ENCODE measurements around the gene HOXA7. TPM values are rescaled to one million over a fixed set of nuclear protein-coding genes. Genes with fewer than 3 reads are reported as not detected.

HOXA7 gene
- total RNA-seq, 1 donor: 0.10 TPM

DNA sequence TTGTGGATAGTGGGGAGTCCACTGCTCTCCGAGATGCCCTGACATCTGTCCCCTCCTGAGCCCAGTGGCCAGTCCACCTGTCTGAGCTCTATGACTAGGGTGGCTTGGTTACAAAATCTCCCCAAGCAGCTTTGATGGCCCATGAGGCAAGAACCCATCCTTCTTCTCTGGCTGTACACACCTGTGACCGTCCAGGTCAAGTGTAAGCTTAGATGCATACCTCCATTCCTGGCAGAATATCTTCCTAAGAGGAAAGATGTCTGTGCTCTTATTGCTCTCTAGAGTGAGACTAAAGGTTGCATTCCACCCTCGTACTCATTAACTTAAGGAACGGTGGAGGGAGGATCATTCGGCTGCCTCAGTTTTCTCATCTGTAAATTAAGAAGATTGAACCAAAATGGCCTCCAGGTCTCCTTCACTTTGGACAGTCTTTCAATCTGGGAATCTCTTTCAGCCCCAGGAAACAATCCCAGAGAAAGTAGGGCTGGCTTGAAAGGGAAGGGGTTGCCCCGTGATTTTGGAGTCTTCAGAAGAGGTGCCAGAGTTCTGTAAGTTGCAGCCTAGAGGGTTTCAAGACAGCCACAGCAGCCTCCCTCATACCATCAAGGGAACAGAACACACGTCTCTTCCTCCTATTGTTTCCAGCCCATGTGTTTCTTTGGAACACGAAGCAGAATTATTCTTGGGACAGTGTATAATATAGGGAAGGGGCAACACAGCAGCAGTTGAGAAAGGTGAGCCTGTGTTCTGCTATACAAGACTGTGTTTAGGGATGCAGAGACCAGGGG, 31.4 kb downstream of the HOXA7 start:
- no peaks in the 10 kb centered on the region for H3K9me3 ChIP-seq (ENCODE audit: low read depth, low read length)
- H3K4me3 ChIP-seq (ENCODE audit: low read length): no peak overlapping the region
- peaks cover 7% of the 10 kb centered on the region for H3K27me3 ChIP-seq (ENCODE audit: insufficient read depth, low read length)

DNA sequence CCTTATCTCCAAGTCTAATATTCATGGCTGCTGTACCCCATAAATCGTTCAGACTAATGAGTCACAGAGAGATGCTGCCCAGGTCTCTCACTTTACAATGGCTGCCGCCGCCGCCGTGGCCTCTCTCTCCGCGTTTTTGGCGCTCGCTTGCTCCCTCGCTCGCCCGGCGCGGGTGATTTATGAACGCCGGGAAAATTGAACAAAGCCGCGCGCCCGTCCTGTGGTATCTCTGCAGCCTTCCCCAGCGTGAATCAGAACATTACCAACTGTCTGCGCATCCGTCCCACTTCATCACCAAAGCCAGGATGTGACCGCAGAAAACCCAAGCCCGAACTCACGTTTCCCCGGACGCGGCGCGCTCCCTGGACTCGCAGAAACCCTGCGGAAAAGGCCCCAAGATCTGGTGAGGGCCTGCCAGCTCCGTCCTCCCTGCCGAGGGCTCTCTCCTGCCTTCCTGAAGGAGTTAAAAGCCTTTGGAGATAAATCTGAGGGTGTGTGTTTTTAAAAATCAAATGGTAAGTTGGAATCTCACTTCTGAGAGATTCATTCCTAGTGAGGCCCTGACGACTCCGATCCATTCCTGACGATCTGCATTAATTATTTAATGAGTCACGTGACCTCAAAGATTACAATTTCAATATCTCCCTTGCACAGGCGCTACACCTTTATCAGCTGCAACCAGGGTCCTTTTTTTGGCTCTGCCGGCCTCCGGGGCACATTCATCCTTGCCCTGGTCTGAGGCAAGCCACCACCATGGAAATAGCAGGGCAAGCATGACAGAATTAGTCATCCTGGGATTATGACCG, 32.2 kb downstream of the HOXA7 start:
- Histone ChIP-seq H3K4me3 (ENCODE audit: low read length) (no peak overlapping the region), H3K27me3 (ENCODE audit: insufficient read depth, low read length) (peaks cover 7% of the 10 kb centered on the region), H3K4me1 (ENCODE audit: insufficient read depth, low read length) (no peaks in the 10 kb centered on the region), H3K9me3 (ENCODE audit: low read depth, low read length) (no peaks in the 10 kb centered on the region)

More for the DNA sequence above, 31.4 kb downstream of the HOXA7 start:
- no peaks in the 10 kb centered on the region for H3K4me1 ChIP-seq (ENCODE audit: insufficient read depth, low read length)

DNA sequence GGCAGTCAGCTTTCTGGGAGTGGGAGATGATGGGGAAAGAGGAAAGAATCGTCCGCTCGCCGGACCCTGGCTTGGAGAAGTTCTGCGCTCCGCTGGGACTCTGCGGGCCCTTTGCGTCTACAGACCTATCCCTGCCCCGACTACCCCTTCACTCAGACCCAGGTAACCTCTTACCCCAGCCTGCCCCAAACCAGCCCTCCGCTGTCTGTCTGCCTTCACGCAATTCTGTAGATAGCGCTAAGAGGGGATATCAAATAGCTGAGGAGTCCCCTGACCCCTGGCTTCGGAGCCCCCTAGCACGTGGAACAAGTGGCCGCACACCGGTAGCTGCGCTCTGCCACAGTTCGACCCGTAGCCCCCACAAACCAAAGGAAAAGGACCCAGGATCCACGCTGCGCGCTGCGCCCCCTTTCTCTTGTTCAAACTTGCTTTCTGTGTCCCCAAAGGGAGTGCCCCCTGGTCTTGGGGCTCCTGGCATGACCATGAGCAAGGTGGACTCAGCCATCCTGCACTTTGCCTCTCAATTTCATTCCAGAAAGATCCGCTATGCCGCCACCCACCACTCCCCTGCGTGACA, 32.9 kb downstream of the HOXA7 start:
- no peak overlapping the region for H3K4me3 ChIP-seq (ENCODE audit: low read length)
- no peaks in the 10 kb centered on the region for H3K4me1 ChIP-seq (ENCODE audit: insufficient read depth, low read length)
- peaks cover 7% of the 10 kb centered on the region for H3K27me3 ChIP-seq (ENCODE audit: insufficient read depth, low read length)
- no peaks in the 10 kb centered on the region for H3K9me3 ChIP-seq (ENCODE audit: low read depth, low read length)

DNA sequence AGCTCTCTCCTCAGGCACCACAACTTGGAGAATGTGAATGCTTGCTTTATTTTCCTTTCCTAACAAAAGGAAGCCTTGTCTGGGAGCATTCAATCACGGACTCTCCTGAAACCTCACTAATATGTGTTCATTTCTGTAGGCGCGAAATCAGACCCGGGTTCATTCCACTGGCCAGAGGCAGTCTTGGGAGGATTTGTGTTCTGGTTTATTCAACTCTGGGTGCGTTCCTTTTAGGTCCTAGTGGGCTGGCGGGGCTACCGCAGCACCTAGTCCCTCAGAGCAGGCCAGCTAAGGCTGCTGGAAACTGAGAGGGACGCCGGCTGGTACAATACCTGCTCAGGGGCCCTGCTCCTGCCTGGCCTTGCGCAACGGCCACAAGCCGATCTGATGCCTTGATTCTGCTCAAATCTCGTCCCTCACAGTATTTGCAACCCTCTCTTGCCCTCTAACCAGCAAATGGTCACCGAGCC, 33.4 kb downstream of the HOXA7 start:
- no peaks in the 10 kb centered on the region for H3K4me1 ChIP-seq (ENCODE audit: insufficient read depth, low read length)
- H3K4me3 ChIP-seq (ENCODE audit: low read length): no peak overlapping the region
- H3K27me3 ChIP-seq (ENCODE audit: insufficient read depth, low read length): peaks cover 7% of the 10 kb centered on the region
- H3K9me3 ChIP-seq (ENCODE audit: low read depth, low read length): no peaks in the 10 kb centered on the region

DNA sequence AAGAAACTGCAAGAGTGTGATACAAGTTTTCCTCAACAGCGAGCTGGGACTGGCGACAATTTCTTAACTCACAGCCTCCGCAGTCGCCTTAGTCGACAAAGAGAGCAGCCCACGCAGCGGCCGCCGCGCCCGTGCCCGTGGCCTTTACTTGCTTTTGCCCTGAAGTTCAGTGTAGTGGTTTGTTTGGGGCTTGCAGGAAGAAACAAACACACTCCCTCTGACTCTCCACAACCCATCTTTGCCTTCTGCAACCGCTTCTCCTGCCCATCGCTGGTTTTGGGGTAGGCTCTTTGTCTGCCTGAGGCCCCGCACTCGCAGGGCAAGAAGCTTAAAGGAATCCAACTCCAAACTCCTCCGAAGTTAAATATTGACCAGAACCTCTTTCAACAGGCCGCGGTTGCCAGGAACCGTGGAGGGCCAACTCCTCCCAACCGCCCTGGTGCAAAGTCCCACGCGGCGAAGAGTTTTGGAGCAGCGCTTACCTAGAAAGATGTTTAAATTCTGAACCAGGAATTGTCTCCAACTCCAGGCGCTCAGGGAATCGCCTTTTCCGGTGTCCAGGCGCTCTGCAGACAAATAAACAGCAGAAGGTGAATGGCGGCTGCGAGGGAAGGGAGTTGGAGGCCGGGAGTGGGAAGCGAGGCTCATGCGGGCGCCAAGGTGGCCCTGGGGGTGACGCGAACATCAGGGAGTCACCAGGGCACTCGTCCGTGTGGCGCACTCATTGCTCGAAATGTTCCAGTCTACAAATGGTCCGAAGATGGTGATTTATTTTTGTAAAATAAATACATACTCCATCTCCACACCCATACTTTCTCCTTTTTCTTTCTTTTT, 34.2 kb downstream of the HOXA7 start:
- no peak overlapping the region for H3K4me3 ChIP-seq (ENCODE audit: low read length)
- no peaks in the 10 kb centered on the region for H3K4me1 ChIP-seq (ENCODE audit: insufficient read depth, low read length)
- H3K27me3 ChIP-seq (ENCODE audit: insufficient read depth, low read length): peaks cover 3% of the 10 kb centered on the region
- H3K9me3 ChIP-seq (ENCODE audit: low read depth, low read length): no peaks in the 10 kb centered on the region

DNA sequence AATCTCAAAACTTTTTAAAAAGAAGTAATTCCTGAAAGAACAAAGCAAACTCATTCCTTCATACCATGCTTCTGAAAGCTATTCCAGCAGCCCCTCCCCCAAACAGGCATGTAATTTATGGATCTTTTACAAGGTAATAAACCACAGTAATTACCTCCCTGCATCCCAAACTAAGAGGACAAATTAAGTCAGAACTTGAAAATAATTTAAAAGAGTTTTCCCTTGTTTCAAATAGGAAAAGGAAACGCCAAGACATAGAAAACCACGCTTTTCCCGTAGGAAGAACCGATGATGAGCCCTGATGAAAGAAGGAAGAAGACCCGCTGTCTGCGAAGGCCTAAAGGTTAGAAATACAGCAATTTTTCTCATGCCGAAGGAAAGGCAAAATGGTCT, 34.8 kb downstream of the HOXA7 start:
- Histone ChIP-seq H3K4me3 (ENCODE audit: low read length) (no peak overlapping the region), H3K4me1 (ENCODE audit: insufficient read depth, low read length) (no peaks in the 10 kb centered on the region), H3K27me3 (ENCODE audit: insufficient read depth, low read length) (peaks cover 2% of the 10 kb centered on the region), H3K9me3 (ENCODE audit: low read depth, low read length) (no peaks in the 10 kb centered on the region)

DNA sequence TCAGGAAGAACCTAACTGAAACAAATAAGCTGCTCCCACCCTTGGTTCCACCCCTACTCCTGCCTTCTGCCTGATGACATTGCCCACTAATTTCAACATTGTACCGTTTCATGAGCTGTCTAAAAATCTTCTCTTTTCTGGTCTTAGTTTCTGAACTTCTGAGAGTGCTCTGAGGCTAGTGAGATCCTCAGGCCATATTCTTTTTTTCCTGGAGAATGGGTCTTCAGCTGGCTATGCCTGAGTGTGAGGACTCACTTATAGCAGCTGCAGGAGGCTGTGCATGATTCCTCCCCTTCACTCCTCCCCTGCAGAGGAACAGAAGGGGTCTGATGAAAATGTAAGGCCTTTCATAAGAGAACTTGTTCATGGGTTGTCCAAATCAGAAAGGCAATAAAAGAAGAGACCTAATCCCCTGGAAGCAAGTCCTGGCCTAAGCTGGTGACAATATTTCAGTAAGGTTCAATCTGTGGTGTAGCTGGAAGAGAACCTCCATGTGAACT, 37.0 kb downstream of the HOXA7 start:
- H3K9me3 ChIP-seq (ENCODE audit: low read depth, low read length): no peaks in the 10 kb centered on the region
- no peak overlapping the region for H3K4me3 ChIP-seq (ENCODE audit: low read length)
- no peaks in the 10 kb centered on the region for H3K4me1 ChIP-seq (ENCODE audit: insufficient read depth, low read length)
- no peaks in the 10 kb centered on the region for H3K27me3 ChIP-seq (ENCODE audit: insufficient read depth, low read length)

DNA sequence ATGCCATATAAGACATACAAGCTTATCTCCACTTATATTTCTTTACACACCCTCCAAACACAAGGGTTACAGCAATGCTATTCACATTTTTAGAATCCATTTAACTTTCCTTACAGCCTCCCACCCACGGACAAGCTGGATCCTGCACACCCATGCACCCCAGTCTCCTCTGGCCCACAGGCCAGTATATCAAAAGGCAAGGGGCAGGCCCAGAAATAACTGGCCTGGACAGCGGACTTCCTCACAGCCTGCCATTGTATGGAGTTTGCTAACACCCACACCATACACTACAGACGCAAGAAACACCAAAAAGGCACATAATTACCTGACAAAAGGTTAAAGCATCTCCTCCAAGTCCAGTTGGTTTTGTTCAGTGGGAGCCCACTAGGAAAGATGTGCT, 37.9 kb downstream of the HOXA7 start:
- Histone ChIP-seq H3K4me3 (ENCODE audit: low read length) (no peak overlapping the region), H3K27me3 (ENCODE audit: insufficient read depth, low read length) (no peaks in the 10 kb centered on the region), H3K9me3 (ENCODE audit: low read depth, low read length) (no peaks in the 10 kb centered on the region), H3K4me1 (ENCODE audit: insufficient read depth, low read length) (no peaks in the 10 kb centered on the region)

DNA sequence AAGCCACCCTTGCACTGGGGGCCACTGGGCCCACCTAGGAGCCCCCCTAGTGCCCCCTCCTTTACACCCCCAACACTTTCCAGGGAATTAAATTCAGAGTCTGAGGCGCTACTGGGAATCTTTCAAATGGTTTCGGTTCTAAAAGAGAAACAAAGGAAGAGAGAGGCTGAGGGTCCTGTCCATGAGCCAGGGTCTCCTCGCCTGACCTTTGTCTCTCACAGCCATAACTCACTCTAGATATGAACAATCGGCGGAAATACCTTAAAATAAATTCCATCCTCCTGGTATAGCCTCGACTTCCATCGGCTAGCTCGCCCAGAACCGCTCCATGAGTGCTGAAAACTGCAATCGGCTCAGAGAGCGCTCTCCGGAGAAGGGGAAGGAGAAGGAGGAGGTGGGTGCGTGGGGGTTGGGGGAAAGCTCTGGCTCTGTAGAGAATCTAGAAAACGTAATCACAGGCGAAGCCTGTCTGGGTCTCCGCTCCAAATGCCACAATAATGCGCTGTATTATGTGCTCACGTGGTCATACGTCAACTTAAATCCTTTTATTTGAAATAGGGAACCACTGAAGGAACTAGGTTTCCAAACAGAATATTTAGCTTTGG, 38.5 kb downstream of the HOXA7 start:
- Histone ChIP-seq H3K4me1 (ENCODE audit: insufficient read depth, low read length) (no peaks in the 10 kb centered on the region), H3K27me3 (ENCODE audit: insufficient read depth, low read length) (no peaks in the 10 kb centered on the region), H3K4me3 (ENCODE audit: low read length) (no peak overlapping the region), H3K9me3 (ENCODE audit: low read depth, low read length) (no peaks in the 10 kb centered on the region)

DNA sequence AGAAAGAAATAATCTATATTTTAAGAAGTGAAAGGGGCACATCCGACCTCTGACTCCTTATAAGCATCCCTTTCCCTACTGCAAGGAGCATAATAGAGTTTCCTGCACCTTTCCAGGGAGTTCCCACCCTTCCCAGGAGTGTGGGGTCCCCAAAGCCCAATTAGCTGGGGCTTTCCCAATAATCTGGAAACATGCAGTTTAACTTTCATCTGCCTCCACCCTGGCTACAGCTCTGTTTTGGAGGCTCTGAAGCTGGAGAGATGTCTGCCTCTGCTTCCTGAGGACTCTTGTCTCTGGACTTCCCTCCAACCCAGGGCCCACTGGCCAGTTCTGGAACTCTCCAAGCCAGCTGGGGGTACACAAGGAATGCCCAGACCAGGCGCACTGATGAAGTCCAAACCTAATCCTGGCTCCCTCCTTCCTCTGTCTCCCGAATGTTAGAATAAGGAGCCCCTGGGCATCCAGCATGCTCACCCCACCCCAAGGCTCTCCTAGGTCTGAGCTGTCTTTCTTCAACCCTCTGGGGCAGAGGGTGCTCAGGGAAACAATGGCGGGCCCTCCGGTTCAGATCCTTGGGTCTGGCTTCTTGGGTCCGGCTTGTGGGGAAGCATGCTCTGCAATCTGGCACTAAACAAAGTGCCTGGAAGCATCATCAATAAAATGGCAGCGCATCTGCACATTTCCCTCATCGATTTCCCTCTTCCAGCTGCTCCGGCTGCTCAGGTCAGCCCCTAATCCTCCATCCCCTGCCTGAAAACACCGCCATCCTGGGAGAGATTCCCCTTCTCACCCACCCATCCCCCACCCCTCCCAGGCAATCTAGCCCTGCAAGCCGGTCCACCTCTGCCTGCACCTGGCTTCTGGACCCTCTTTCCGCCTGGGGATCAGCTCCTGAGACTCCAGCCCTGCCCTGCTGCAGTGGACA, 39.3 kb downstream of the HOXA7 start:
- no peaks in the 10 kb centered on the region for H3K9me3 ChIP-seq (ENCODE audit: low read depth, low read length)
- no peaks in the 10 kb centered on the region for H3K4me1 ChIP-seq (ENCODE audit: insufficient read depth, low read length)
- no peak overlapping the region for H3K4me3 ChIP-seq (ENCODE audit: low read length)
- no peaks in the 10 kb centered on the region for H3K27me3 ChIP-seq (ENCODE audit: insufficient read depth, low read length)

DNA sequence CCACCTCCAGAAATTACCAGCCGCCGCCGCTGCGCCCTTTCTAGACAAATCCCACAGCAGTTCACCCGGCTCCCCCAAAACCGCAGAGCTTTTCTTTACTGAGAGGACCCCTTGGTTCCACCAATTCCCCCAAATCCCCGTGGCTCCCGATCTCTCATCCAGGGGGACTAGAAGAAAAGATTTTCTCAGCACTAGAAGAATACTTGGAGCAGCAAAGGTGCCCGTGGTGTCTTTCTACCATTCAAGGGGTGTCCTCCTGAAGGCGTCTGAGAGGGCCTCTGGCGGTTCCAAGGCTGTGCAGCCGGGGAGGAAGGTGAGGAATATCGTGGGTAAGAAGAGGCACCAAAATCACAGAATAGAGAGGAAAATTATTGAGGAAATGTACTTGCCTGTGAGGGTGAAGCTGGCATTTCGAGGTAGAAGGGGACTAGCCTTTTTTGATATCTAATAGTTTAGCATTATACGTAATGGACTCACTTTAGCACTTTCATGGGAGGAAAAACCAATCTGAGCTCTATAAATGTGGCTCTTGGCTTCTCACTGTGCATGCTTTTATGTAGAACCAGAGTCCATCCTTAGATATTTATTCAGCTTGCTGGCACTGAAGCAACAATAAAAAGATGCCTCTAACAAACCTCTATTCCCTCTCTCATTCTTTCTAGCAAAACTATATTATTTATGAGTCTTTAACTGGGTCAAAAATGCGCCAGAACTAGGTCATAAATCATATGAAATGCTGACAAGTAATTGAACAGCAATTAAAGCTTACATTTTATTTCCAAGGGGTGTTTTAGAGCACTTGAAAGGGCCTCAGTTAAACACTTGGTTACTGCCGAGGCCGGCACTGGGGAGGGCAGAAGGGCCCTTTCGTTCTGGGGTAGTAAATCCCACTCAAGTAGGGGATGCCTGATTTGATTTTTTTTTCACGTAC, 40.2 kb downstream of the HOXA7 start:
- Histone ChIP-seq H3K9me3 (ENCODE audit: low read depth, low read length) (no peaks in the 10 kb centered on the region), H3K27me3 (ENCODE audit: insufficient read depth, low read length) (no peaks in the 10 kb centered on the region), H3K4me1 (ENCODE audit: insufficient read depth, low read length) (no peaks in the 10 kb centered on the region), H3K4me3 (ENCODE audit: low read length) (no peak overlapping the region)

DNA sequence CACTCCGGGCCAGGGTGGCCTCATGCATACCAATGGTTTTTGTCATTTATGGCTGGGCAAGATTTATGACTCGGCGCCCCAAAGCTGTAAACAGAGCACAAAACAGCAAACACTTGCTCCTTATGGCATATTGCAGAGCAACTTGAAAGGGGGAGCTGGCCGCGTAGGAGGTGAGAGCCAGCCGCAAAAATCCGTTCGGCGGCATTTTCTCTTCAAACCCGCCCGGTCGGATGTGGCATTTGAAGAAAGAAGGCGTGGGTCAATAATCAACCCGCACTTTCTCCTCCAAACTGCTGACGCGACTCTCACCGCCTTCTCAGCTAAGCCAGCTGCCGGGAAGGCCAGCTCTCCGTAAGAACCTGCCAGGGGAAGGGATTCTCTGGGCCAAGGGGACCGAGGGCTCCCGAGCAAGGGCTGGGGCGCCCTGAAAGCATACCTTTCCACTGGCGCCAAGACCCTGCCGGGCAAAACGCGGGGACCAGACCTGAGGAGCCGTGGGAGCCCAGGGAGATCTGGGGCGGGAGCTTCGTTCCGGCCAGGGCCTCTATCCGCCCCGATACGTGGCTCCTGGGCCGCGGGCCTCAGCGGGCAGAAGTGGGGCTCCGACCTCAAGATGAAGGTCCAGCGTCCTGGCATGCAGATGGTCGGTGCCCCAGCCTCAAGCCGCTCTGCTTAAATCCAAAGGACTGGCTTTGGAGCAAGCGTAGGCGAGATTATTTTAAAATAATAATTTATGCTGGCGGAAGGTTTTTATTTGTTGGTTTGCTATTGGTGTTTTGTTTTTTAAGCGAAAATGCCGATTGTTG, 41.1 kb downstream of the HOXA7 start:
- Histone ChIP-seq H3K27me3 (ENCODE audit: insufficient read depth, low read length) (no peaks in the 10 kb centered on the region), H3K4me3 (ENCODE audit: low read length) (no peak overlapping the region), H3K9me3 (ENCODE audit: low read depth, low read length) (no peaks in the 10 kb centered on the region), H3K4me1 (ENCODE audit: insufficient read depth, low read length) (no peaks in the 10 kb centered on the region)
